Right lobe of liver (tissue), 6 donors: ENCODE data around the gene SELENOP. TPM values are rescaled to one million over a fixed set of nuclear protein-coding genes. Genes with fewer than 3 reads are reported as not detected.

ENCODE experiments used
- ATAC-seq, 4 donors: fragments of 200-7000 bp; cut with Tn5 transposase; one replicate each; pipeline ENCODE4 v1.9.1; 2020; ENCODE audit warnings: mild to moderate bottlenecking in 4 of 4, moderate library complexity in 4 of 4
- DNase-seq, 3 donors: peaks; one replicate each; pipeline ENCODE4 v3.0.0-alpha.2; 2020
- H3K27ac ChIP-seq, 3 donors: fragments of 200-600 bp; one replicate each; pipeline ENCODE4 v1.8.0; 2022
- H3K27me3 ChIP-seq, 2 donors: fragments of 200-600 bp; one replicate each; pipeline ENCODE4 v1.8.0; 2022
- H3K36me3 ChIP-seq, 4 donors: fragments of 200-600 bp; sonication (generic) in 1 of 4; one replicate each; pipeline versions ENCODE4 v1.5.1 to v1.8.0; 2017 to 2022; ENCODE audit warnings: control low read depth in 1 of 4
- H3K4me1 ChIP-seq, 4 donors: fragments of 200-600 bp; sonication (generic) in 1 of 4; one replicate each; pipeline versions ENCODE4 v1.5.1 to v1.8.0; 2017 to 2022; ENCODE audit warnings: control low read depth in 1 of 4
- H3K4me3 ChIP-seq, 3 donors: fragments of 200-600 bp; one replicate each; pipeline ENCODE4 v1.8.0; 2022
- H3K9me3 ChIP-seq, 4 donors: fragments of 200-600 bp; sonication (generic) in 1 of 4; one replicate each; pipeline versions ENCODE4 v1.5.1 to v1.8.0; 2017 to 2022; ENCODE audit warnings: control low read depth in 1 of 4
- CTCF ChIP-seq, 4 donors: fragments of 200-600 bp in 3 of 4; fragments of 450-650 bp in 1 of 4; IDR thresholded peaks; one replicate each; pipeline versions ENCODE4 v1.5.1 to v1.8.0; 2016 to 2022; ENCODE audit warnings: antibody characterized with exemption in 4 of 4, mild to moderate bottlenecking in 2 of 4
- POLR2A ChIP-seq: fragments of 450-650 bp; IDR thresholded peaks from one replicate; pipeline ENCODE4 v1.6.1; 2017; ENCODE audit warnings: antibody characterized with exemption, mild to moderate bottlenecking
- WGBS: methylation state at CpG from one replicate; pipeline ENCODE4 v1.1.6; 2018; ENCODE audit warnings: low coverage, low lambda C conversion rate; ENCODE audit not compliant: insufficient coverage; ENCODE audit errors: missing lambda C conversion rate; 5-methylcytosine and 5-hydroxymethylcytosine counted together
- intact Hi-C, 2 donors: fragments of 100-400 bp; cut with DNase I; formaldehyde crosslinking; loops; one replicate each; pipeline versions ENCODE4 v1.11.2 to v1.14.1; 2022
- long read RNA-seq: library from polyadenylated mRNA; unstranded; transcript quantifications from one replicate; pipeline ENCODE4 v2.0.0, GENCODE V29; 2019
- total RNA-seq, 6 experiments: library from RNA; depleted of rRNA in 2 of 6; stranded (reverse); fragments of >200 nt in 2 of 6; fragmentation: NEBNext Ultra II Directional in 3 of 6; extraction: Animal tissue kit (Norgen Biotek cat#: 25700) in 3 of 6; gene quantifications; one replicate each; pipeline versions ENCODE4 v1.1.0 to v1.2.4, GENCODE V29; 2016 to 2023
- donor health status: DM: no; HTN: yes; CAD: no.
- donor health status: DM: no; HTN: no; CAD: no.
- donor health status: DM: no; HTN: no; CAD: no.
- donor health status: DM: no; HTN: yes; CAD: no.
- donor health status: DM: no; HTN: yes; CAD: no.

SELENOP gene
- 1,000 to 10,000 TPM; 1,892 to 2,891 (median 2,149) TPM for total RNA-seq
- long read RNA-seq, transcript SELENOP-214 (5 exons, 2,243 nt), result major isoform, 1,332 of 1,499 reads
- long read RNA-seq, transcript SELENOP-202 (3 exons, 799 nt), result minor isoform, 44 of 1,499 reads
- long read RNA-seq, transcript SELENOP-208 (6 exons, 787 nt), result minor isoform, 16 of 1,499 reads
- long read RNA-seq, partial matches to known transcripts, result 23 of 1,499 reads
- long read RNA-seq, other reads (novel, unspliced or antisense), result 71 of 1,499 reads

DNA sequence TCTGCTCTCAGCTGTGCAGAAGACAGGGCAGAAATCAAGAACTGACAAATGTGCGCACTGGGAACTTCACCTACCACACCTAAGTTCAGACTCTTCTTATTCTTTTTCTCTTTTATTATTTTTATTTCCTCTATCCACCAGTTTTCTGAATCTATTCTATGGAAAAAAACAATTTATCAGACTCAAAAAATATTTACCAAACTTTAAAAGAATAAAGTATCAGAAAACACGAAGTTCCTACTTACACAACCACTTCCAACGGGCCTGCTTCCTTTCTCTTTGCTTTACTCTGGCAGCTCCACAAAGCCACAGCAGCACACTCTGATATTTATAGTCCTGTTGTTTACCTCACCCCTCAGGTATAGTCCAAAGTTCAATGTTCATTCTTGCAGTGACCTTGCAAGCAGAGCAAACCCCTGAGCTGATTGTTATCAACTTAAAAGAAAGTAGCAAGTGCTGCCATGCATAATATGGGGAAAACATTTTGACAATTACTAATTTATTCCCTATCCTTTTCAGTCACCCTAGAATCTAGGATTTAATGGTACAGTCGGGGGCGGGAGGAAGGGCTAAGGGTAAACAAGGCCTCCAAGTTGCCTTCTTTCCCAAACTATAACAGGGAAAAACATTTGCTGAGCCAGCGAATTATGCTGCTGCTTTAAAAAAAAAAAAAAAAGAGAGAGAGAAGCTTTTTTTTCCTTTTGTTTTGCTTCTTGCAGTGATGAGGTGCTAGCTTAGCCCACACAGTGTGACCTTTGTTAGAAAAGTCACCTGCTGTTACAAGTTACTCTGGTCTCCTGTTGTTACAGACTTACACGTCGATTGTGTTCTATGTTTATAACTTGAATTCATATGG, at the start of gene SELENOP:
Gene SELENOP, minus strand, starts transcription at position 302 of the 856 bp plus-strand sequence. CDS start 3,539 bp downstream, outside the sequence.
- peak within 1 kb of the TSS; percentile 79 to 86 (median 81) for H3K27ac ChIP-seq

DNA sequence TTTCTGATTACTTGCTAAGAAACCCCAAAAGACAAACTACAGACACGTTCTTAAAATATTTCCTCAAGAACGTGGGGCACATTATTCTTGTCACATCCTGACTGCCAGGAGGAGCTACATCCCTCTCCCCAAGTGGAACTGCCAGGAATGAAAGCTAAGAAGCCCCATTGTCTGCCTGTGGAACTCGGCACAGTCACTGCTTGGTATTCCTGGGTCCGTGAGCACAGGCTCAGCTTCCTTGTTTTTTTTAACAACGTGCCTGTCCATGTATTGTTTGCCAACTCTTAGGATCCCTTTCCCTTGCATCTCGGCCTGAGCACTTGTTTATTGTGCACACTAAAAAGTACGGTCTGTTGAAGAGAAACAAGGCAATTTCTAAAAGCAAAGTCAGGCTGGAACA, 47.0 kb upstream of the SELENOP start:
- TF ChIP-seq POLR2A (no peak), CTCF (IDR thresholded peaks at IDR 0.05) (no peak)
- no peaks in the 10 kb centered on the region for H3K9me3 ChIP-seq
- no peaks in the 10 kb centered on the region for H3K36me3 ChIP-seq
- H3K27ac ChIP-seq, result peak overlapping the region in 2 of 3 donors; percentile 5 to 35
- no peak overlapping the region for H3K4me3 ChIP-seq
- 21% methylated on average over 7 of the region's 7 CpGs for WGBS
- peaks cover 0 to 39% (median 0%) of the 10 kb centered on the region in 4 donors for H3K4me1 ChIP-seq
- intact Hi-C loops, result no loop called here
- DNase-seq (no peak), ATAC-seq (peak; percentile 38 to 82 (median 62))
- no peaks in the 10 kb centered on the region for H3K27me3 ChIP-seq

More for the DNA sequence above, at the start of gene SELENOP:
- Histone ChIP-seq H3K4me3 (peak within 1 kb of the TSS; percentile 50 to 72 (median 66)), H3K4me1 (peaks cover 0 to 32% (median 6%) of the 10 kb centered on the region in 4 donors), H3K27me3 (no peaks in the 10 kb centered on the region), H3K9me3 (no peaks in the 10 kb centered on the region), H3K36me3 (peaks cover 0 to 23% (median 9%) of the 10 kb centered on the region in 4 donors)
- ATAC-seq, result peak; percentile 79 to 90 (median 86)
- WGBS, result 6% methylated on average over 8 of the region's 8 CpGs
- TF ChIP-seq POLR2A, result peak; percentile 99
- no peak for TF ChIP-seq CTCF (IDR thresholded peaks at IDR 0.05)
- peak in 2 of 3 donors; percentile 33 to 84 for DNase-seq
- intact Hi-C loops, result no loop called here

- H3K4me3 ChIP-seq, result no peak overlapping the region
- no peaks in the 10 kb centered on the region for H3K27me3 ChIP-seq
- intact Hi-C loops, result no loop called here
- WGBS, result 4% methylated on average over 1 of the region's 1 CpG
- H3K36me3 ChIP-seq, result no peaks in the 10 kb centered on the region
- H3K4me1 ChIP-seq, result peaks cover 0 to 42% (median 0%) of the 10 kb centered on the region in 4 donors
- TF ChIP-seq POLR2A (no peak), CTCF (IDR thresholded peaks at IDR 0.05) (no peak)
- DNase-seq (no peak), ATAC-seq (peak; percentile 61 to 78 (median 68))
- H3K9me3 ChIP-seq, result no peaks in the 10 kb centered on the region
- H3K27ac ChIP-seq, result peak overlapping the region in 2 of 3 donors; percentile 5 to 35
Measured at GRCh38 chr5:42858031-42858643, 46.4 kb upstream of the SELENOP start.

DNA sequence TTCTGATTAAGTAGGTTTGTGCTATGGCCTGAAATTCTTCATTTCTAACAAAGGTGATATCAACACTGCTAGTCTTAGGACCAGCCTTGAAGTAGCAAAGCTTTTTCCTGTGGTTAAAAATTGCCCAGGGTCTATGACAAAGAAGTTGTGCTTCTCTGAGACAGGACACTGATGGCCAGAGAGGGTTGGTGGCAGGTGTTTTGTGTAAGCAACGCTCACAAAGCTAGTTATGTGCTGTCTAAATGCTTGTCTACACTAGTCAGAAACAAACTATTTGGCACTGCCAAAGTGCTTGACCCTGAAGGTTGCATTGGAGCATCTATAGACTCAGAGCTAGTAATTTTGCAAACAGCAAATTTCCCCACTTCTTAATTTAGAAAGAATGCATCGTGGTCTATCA, 44.1 kb upstream of the SELENOP start:
- intact Hi-C loops, result no loop called here
- ATAC-seq (no peak), DNase-seq (no peak)
- peaks cover 0 to 42% (median 0%) of the 10 kb centered on the region in 4 donors for H3K4me1 ChIP-seq
- TF ChIP-seq POLR2A (no peak), CTCF (IDR thresholded peaks at IDR 0.05) (no peak)
- H3K9me3 ChIP-seq, result no peaks in the 10 kb centered on the region
- H3K4me3 ChIP-seq, result no peak overlapping the region
- 17% methylated on average over 2 of the region's 2 CpGs for WGBS
- no peaks in the 10 kb centered on the region for H3K27me3 ChIP-seq
- H3K27ac ChIP-seq, result peak overlapping the region in 1 of 3 donors; percentile 44
- H3K36me3 ChIP-seq, result no peaks in the 10 kb centered on the region
